Fibroblast of the aortic adventitia (primary cell): Measurements from ENCODE around the gene IL23A. TPM values are rescaled to one million over a fixed set of nuclear protein-coding genes. Genes with fewer than 3 reads are reported as not detected.
A peak's percentile ranks its signal among the peaks of the same experiment; 100 is the strongest.

Experiments
- DNase-seq: peaks from one replicate; pipeline ENCODE4 v3.0.0-alpha.2; 2010; ENCODE audit warnings: low read depth
- H3K4me3 ChIP-seq: 2 replicates; pipeline ENCODE4 v1.5.1; 2011; ENCODE audit warnings: low read depth, mild to moderate bottlenecking, control low read depth, low read length, moderate library complexity
- total RNA-seq: library from RNA; depleted of rRNA; stranded (reverse); fragments of >200 nt; gene quantifications from 2 replicates; pipeline ENCODE4 v1.2.3, GENCODE V29; 2012; ENCODE audit warnings: low replicate concordance
- TF ChIP-seq, protein P1 (sequence below): IDR thresholded peaks from 2 replicates; pipeline ENCODE4 v1.5.1; 2011; ENCODE audit warnings: mild to moderate bottlenecking, low read length, control low read depth, inconsistent platforms; ENCODE audit not compliant: insufficient read depth

IL23A gene, protein sequence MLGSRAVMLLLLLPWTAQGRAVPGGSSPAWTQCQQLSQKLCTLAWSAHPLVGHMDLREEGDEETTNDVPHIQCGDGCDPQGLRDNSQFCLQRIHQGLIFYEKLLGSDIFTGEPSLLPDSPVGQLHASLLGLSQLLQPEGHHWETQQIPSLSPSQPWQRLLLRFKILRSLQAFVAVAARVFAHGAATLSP
- total RNA-seq, result not detected in 2 replicates

GRCh38 chr12:56338308-56339157 lies at the start of gene IL23A:
IL23A (plus strand) TSS chr12:56338884; CDS start chr12:56339045, 161 bp downstream.
- no peak for DNase-seq
- H3K4me3 ChIP-seq, result no peak within 1 kb of the TSS
- TF ChIP-seq, protein P1, sequence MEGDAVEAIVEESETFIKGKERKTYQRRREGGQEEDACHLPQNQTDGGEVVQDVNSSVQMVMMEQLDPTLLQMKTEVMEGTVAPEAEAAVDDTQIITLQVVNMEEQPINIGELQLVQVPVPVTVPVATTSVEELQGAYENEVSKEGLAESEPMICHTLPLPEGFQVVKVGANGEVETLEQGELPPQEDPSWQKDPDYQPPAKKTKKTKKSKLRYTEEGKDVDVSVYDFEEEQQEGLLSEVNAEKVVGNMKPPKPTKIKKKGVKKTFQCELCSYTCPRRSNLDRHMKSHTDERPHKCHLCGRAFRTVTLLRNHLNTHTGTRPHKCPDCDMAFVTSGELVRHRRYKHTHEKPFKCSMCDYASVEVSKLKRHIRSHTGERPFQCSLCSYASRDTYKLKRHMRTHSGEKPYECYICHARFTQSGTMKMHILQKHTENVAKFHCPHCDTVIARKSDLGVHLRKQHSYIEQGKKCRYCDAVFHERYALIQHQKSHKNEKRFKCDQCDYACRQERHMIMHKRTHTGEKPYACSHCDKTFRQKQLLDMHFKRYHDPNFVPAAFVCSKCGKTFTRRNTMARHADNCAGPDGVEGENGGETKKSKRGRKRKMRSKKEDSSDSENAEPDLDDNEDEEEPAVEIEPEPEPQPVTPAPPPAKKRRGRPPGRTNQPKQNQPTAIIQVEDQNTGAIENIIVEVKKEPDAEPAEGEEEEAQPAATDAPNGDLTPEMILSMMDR, result no peak

DNA sequence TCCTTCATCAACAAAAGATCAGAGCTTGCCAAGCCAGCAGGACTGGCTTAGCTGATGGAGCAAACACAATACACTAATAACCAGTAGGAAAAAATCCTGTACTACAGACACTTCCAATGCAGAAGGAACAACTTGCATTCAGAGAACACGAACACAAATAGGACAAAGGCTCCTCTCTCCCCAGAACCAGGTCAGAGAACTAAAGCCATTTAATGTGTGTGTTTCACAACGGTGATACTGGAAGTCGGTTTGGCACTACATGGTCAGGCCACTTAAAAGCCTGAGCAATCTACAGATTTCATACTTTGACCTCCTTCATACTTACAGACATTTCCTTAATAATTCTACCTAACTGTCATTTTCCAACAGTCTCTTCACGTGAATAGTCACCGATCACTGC lies 44.9 kb upstream of the IL23A start:
- H3K4me3 ChIP-seq, result no peak overlapping the region
- TF ChIP-seq, protein P1, result no peak
- DNase-seq, result no peak

GRCh38 chr12:56296295-56296694 lies 42.4 kb upstream of the IL23A start:
- no peak for DNase-seq
- H3K4me3 ChIP-seq, result no peak overlapping the region
- TF ChIP-seq, protein P1, result no peak

- no peak for DNase-seq
- TF ChIP-seq, protein P1, result no peak
- no peak overlapping the region for H3K4me3 ChIP-seq
These were observed 41.3 kb upstream of the IL23A start for GRCh38 chr12:56297400-56297799.

DNA sequence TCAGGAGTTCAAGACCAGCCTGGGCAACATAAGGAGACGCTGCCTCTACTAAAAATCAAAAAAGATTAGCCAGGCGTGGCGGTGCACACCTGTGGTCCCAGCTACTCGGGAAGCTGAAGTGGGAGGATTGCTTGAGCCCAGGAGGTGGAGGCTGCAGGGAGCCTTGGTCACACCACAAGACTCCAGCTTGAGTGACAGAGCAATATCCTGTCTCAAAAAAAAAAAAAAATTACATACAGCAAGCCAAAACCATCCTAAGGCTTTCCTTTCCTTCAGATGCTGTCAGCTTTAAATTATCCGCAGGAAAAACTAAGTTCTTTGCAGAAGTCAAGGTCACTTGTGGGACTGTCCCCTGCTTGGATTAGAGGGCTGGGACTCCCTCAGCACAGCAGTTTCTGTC lies 39.9 kb upstream of the IL23A start:
- TF ChIP-seq, protein P1, result no peak
- H3K4me3 ChIP-seq, result peak overlapping the region; percentile 91
- no peak for DNase-seq

- H3K4me3 ChIP-seq, result peak overlapping the region; percentile 91
- TF ChIP-seq, protein P1, result no peak
- DNase-seq, result no peak
These were observed 39.3 kb upstream of the IL23A start for GRCh38 chr12:56299308-56299852.
